HEK293 (cell line): ENCODE results near the gene SLC6A6.
A peak's percentile ranks its signal among the peaks of the same experiment; 100 is the strongest.

ENCODE experiments used
- CTCF ChIA-PET: fragments of 350-600 bp; formaldehyde crosslinking; extraction: SDS; loops from one replicate; lab custom pipeline; 2021; ENCODE audit warnings: antibody characterized with exemption; lab: Yijun Ruan, JAX
- POLR2A ChIA-PET: fragments of 300-600 bp; formaldehyde crosslinking; extraction: SDS; loops from one replicate; lab custom pipeline; 2020; ENCODE audit warnings: antibody characterized with exemption, inconsistent platforms; lab: Yijun Ruan, JAX
- H3K27ac ChIP-seq: fragments of 200-500 bp; sonication (Bioruptor generic); 2 replicates; pipeline ENCODE4 v1.5.1; 2014; ENCODE audit warnings: low read depth, low read length, control low read depth, inconsistent platforms; ENCODE audit errors: extremely low read depth
- H3K36me3 ChIP-seq, 2 experiments: fragments of 200-500 bp in 1 of 2; sonication (Bioruptor generic) in 1 of 2; 1 replicate in 1 of 2; 2 replicates in 1 of 2; pipeline ENCODE4 v1.5.1; 2014 to 2017; ENCODE audit warnings: inconsistent platforms in 2 of 2, low read length in 2 of 2; ENCODE audit not compliant: control insufficient read depth in 2 of 2, insufficient read depth in 1 of 2
- H3K4me1 ChIP-seq: fragments of 200-500 bp; sonication (Bioruptor generic); 2 replicates; pipeline ENCODE4 v1.5.1; 2014; ENCODE audit warnings: mild to moderate bottlenecking, low read length, inconsistent platforms; ENCODE audit not compliant: control insufficient read depth, insufficient read depth
- H3K4me3 ChIP-seq: 2 replicates; pipeline ENCODE4 v1.5.1; 2011; ENCODE audit warnings: low read depth, mild to moderate bottlenecking, control low read depth, low read length, moderate library complexity
- H3K9me3 ChIP-seq: fragments of 200-500 bp; sonication (Bioruptor generic); 2 replicates; pipeline ENCODE4 v1.5.1; 2014; ENCODE audit warnings: low read depth, low read length, inconsistent platforms; ENCODE audit not compliant: control insufficient read depth, insufficient read depth
- BCL6B ChIP-seq: fragments of 450-650 bp; formaldehyde crosslinking; IDR thresholded peaks from 2 replicates; pipeline ENCODE4 v1.5.1; 2017; ENCODE audit warnings: missing biosample characterization, missing genetic modification characterization
- GLI4 ChIP-seq: fragments of 450-650 bp; formaldehyde crosslinking; IDR thresholded peaks from 2 replicates; pipeline ENCODE4 v1.5.1; 2016; ENCODE audit warnings: missing biosample characterization, missing genetic modification characterization
- GLIS1 ChIP-seq: fragments of 450-650 bp; formaldehyde crosslinking; IDR thresholded peaks from 2 replicates; pipeline ENCODE4 v1.5.1; 2016; ENCODE audit warnings: missing biosample characterization, missing genetic modification characterization
- KLF1 ChIP-seq: fragments of 450-650 bp; formaldehyde crosslinking; IDR thresholded peaks from 2 replicates; pipeline ENCODE4 v1.5.1; 2016; ENCODE audit warnings: missing biosample characterization, missing genetic modification characterization
- KLF16 ChIP-seq: fragments of 450-650 bp; formaldehyde crosslinking; IDR thresholded peaks from 2 replicates; pipeline ENCODE4 v1.5.1; 2017; ENCODE audit warnings: missing biosample characterization, missing genetic modification characterization
- KLF9 ChIP-seq: fragments of 450-650 bp; formaldehyde crosslinking; IDR thresholded peaks from 2 replicates; pipeline ENCODE4 v1.5.1; 2016; ENCODE audit warnings: missing biosample characterization, missing genetic modification characterization, low read depth
- SP3 ChIP-seq: fragments of 450-650 bp; formaldehyde crosslinking; IDR thresholded peaks from 2 replicates; pipeline ENCODE4 v1.5.1; 2016; ENCODE audit warnings: missing biosample characterization, missing genetic modification characterization
- ZBTB8A ChIP-seq: fragments of 450-650 bp; formaldehyde crosslinking; IDR thresholded peaks from 2 replicates; pipeline ENCODE4 v1.5.1; 2016; ENCODE audit warnings: missing biosample characterization, missing genetic modification characterization
- ZFHX2 ChIP-seq: fragments of 450-650 bp; formaldehyde crosslinking; conservative IDR thresholded peaks from 2 replicates; pipeline ENCODE4 v1.5.1; 2016; ENCODE audit warnings: missing biosample characterization, missing genetic modification characterization
- ZFP3 ChIP-seq: fragments of 450-650 bp; formaldehyde crosslinking; IDR thresholded peaks from 2 replicates; pipeline ENCODE4 v1.5.1; 2016; ENCODE audit warnings: low read depth, missing biosample characterization, missing genetic modification characterization
- ZIC2 ChIP-seq: fragments of 450-650 bp; formaldehyde crosslinking; IDR thresholded peaks from 2 replicates; pipeline ENCODE4 v1.5.1; 2016; ENCODE audit warnings: missing biosample characterization, missing genetic modification characterization
- ZNF112 ChIP-seq: fragments of 450-650 bp; formaldehyde crosslinking; IDR thresholded peaks from 2 replicates; pipeline ENCODE4 v1.5.0; 2017; ENCODE audit warnings: missing biosample characterization, missing genetic modification characterization
- ZNF140 ChIP-seq: fragments of 450-650 bp; formaldehyde crosslinking; IDR thresholded peaks from 2 replicates; pipeline ENCODE4 v1.5.1; 2016; ENCODE audit warnings: missing biosample characterization, missing genetic modification characterization
- ZNF157 ChIP-seq: fragments of 450-650 bp; formaldehyde crosslinking; IDR thresholded peaks from 2 replicates; pipeline ENCODE4 v1.5.1; 2016; ENCODE audit warnings: missing biosample characterization, missing genetic modification characterization
- ZNF16 ChIP-seq: fragments of 450-650 bp; formaldehyde crosslinking; IDR thresholded peaks from 2 replicates; pipeline ENCODE4 v1.5.1; 2016; ENCODE audit warnings: low read depth, missing biosample characterization, missing genetic modification characterization
- ZNF223 ChIP-seq: fragments of 450-650 bp; formaldehyde crosslinking; IDR thresholded peaks from 2 replicates; pipeline ENCODE4 v1.5.1; 2016; ENCODE audit warnings: missing biosample characterization, missing genetic modification characterization
- ZNF391 ChIP-seq: fragments of 450-650 bp; formaldehyde crosslinking; IDR thresholded peaks from 2 replicates; pipeline ENCODE4 v1.5.1; 2016; ENCODE audit warnings: low read depth, missing biosample characterization, missing genetic modification characterization, borderline replicate concordance
- ZNF629 ChIP-seq: fragments of 450-650 bp; formaldehyde crosslinking; IDR thresholded peaks from 2 replicates; pipeline ENCODE4 v1.5.1; 2017; ENCODE audit warnings: missing biosample characterization, missing genetic modification characterization
- ZNF707 ChIP-seq: fragments of 450-650 bp; formaldehyde crosslinking; IDR thresholded peaks from 2 replicates; pipeline ENCODE4 v1.5.1; 2016; ENCODE audit warnings: missing biosample characterization, missing genetic modification characterization
- ZSCAN16 ChIP-seq: fragments of 450-650 bp; formaldehyde crosslinking; IDR thresholded peaks from 2 replicates; pipeline ENCODE4 v1.5.1; 2016; ENCODE audit warnings: missing biosample characterization, missing genetic modification characterization
- TF ChIP-seq, protein P1 (sequence below): fragments of 450-650 bp; formaldehyde crosslinking; IDR thresholded peaks from 2 replicates; pipeline ENCODE4 v1.5.1; 2016; ENCODE audit warnings: missing biosample characterization, missing genetic modification characterization
- TF ChIP-seq, protein P2 (sequence below): fragments of 450-650 bp; formaldehyde crosslinking; IDR thresholded peaks from 2 replicates; pipeline ENCODE4 v1.5.1; 2016; ENCODE audit warnings: missing biosample characterization, missing genetic modification characterization, low read depth

Gene SLC6A6

DNA sequence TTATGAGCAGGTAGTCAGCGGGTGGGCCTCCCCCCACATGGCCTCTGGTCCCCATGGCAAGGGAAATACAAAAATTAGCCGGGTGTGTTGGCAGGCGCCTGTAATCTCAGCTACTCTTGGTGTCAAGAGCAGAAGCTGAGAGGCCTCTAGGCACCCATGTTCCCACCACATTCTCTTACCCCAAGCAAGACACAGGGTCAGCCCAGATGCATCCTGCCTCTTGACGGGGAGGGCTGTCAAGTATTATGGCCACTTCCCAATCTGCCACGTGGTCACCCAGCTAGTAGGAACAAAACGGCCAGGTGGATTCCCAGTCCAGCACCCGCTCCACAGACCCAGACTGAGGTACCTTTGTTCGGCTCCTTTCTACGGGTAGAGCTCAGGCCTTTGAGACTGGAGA is 16.2 kb upstream of the SLC6A6 start (continued):
- no peak for TF ChIP-seq ZNF112 (tag by site-specific recombination)
- TF ChIP-seq KLF16 (tag by site-specific recombination), result no peak
- no peak for TF ChIP-seq ZFHX2 (tag by site-specific recombination)
- TF ChIP-seq KLF9 (tag by site-specific recombination), result no peak
- TF ChIP-seq ZNF391 (tag by site-specific recombination), result no peak
- TF ChIP-seq ZSCAN16 (tag by site-specific recombination), result no peak

DNA sequence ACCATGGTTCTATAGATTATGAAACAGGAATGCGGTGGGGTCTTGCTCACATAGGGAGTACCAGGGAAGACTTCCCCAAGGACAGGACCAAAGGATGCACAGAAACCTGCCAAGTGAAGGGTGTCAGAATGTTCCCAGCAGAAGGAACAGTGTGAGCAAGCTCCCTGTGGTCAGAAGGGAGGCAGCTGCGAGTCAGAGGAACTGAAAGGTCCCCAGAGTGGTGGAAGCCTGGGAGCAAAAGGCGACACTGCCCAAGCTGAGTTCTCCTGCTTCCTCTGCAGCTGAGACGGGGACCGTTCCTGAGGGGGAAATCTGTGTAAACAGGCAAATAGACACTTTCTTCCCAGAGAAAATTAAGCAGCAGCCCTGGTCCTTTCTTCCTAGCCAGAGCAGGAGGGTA is 14.2 kb upstream of the SLC6A6 start:
- Histone ChIP-seq H3K4me3 (no peak overlapping the region), H3K27ac (no peak overlapping the region), H3K4me1 (no peaks in the 10 kb centered on the region), H3K9me3 (no peaks in the 10 kb centered on the region), H3K36me3 (no peaks in the 10 kb centered on the region)
- TF ChIP-seq ZIC2 (0 out of 2 replicates have a peak, but pooled peaks have one; percentile 16), GLI4 (tag by site-specific recombination) (no peak), GLIS1 (no peak), BCL6B (tag by site-specific recombination) (no peak), ZNF16 (tag by site-specific recombination) (no peak), ZNF157 (tag by site-specific recombination) (no peak), ZFP3 (tag by site-specific recombination) (no peak)
- CTCF ChIA-PET, result interaction anchor here (0.6 to 1.2 kb wide), 6 partner anchors 10 to 161 kb away, joined by 3 read pairs; no protein-coding TSS in a partner anchor
- POLR2A ChIA-PET, result interaction anchor here (0.7 kb wide), 1 partner anchor 73 kb away, joined by 3 read pairs; no protein-coding TSS in a partner anchor

- no peak overlapping the region for H3K4me3 ChIP-seq
- POLR2A ChIA-PET, result no interaction called here
Measured at GRCh38 chr3:14389166-14389606, 13.2 kb upstream of the SLC6A6 start.

More at GRCh38 chr3:14389166-14389606, 13.2 kb upstream of the SLC6A6 start:
- Histone ChIP-seq H3K36me3 (no peaks in the 10 kb centered on the region), H3K27ac (no peak overlapping the region), H3K9me3 (no peaks in the 10 kb centered on the region), H3K4me1 (no peaks in the 10 kb centered on the region)
- CTCF ChIA-PET, result interaction anchor here (0.7 to 1.6 kb wide), 2 partner anchors 9 to 49 kb away, joined by 3 to 5 read pairs; no protein-coding TSS in a partner anchor
- TF ChIP-seq ZNF140, result no peak
- peak; percentile 17; the same call in 1 of the 2 replicates for TF ChIP-seq SP3 (tag by site-specific recombination)
- TF ChIP-seq, protein P1, sequence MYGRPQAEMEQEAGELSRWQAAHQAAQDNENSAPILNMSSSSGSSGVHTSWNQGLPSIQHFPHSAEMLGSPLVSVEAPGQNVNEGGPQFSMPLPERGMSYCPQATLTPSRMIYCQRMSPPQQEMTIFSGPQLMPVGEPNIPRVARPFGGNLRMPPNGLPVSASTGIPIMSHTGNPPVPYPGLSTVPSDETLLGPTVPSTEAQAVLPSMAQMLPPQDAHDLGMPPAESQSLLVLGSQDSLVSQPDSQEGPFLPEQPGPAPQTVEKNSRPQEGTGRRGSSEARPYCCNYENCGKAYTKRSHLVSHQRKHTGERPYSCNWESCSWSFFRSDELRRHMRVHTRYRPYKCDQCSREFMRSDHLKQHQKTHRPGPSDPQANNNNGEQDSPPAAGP, result peak; percentile 93
- no peak for TF ChIP-seq ZNF223 (tag by site-specific recombination)
- TF ChIP-seq, protein P2, sequence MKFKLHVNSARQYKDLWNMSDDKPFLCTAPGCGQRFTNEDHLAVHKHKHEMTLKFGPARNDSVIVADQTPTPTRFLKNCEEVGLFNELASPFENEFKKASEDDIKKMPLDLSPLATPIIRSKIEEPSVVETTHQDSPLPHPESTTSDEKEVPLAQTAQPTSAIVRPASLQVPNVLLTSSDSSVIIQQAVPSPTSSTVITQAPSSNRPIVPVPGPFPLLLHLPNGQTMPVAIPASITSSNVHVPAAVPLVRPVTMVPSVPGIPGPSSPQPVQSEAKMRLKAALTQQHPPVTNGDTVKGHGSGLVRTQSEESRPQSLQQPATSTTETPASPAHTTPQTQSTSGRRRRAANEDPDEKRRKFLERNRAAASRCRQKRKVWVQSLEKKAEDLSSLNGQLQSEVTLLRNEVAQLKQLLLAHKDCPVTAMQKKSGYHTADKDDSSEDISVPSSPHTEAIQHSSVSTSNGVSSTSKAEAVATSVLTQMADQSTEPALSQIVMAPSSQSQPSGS (tag by site-specific recombination), result peak; percentile 95
- TF ChIP-seq ZNF707 (tag by site-specific recombination), result no peak
- TF ChIP-seq KLF1 (tag by site-specific recombination), result 0 out of 2 replicates have a peak, but pooled peaks have one; percentile 14
- peak; percentile 61 for TF ChIP-seq ZNF629 (tag by site-specific recombination)
- no peak for TF ChIP-seq ZBTB8A
